ENCODE results near the gene CYTL1.
"Not testable (repeated sequence)": the region's sequence is repeated elsewhere in the genome, so short reads cannot be mapped to it uniquely, and the experiment has no call there.

Gene CYTL1

DNA sequence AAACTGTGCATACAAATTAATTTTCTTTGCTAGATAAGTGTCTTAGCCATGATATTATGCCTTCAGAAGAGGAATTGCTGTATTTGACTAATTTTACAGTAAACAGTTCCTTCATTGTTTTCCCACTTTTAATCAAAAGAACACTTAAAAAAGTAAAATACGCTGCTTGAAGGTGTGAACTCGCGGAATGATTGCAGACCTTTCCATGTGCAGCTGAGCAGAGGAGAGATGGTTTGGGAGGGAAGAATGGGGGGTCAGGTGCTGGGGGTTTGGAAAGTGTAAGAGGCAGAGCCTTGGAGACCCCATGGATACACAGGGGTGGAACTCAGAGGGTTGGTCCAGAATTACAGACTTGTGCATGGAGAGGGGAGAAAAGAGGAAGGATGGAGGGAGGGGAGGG lies 15.3 kb downstream of the CYTL1 start:
- no peaks in the 10 kb centered on the region for H3K9me3 ChIP-seq
- H3K36me3 ChIP-seq (replicated peaks), result no peaks in the 10 kb centered on the region
- H3K4me3 ChIP-seq, result no peak overlapping the region
- no peaks in the 10 kb centered on the region for H3K27me3 ChIP-seq (ENCODE audit: low read depth)
- no peaks in the 10 kb centered on the region for H3K4me1 ChIP-seq
- no peak for DNase-seq (ENCODE audit: low spot score in 2 of 2)
- in situ Hi-C loops (cut with MboI; ENCODE audit: low sequenced_read_pairs), result no loop called here

DNA sequence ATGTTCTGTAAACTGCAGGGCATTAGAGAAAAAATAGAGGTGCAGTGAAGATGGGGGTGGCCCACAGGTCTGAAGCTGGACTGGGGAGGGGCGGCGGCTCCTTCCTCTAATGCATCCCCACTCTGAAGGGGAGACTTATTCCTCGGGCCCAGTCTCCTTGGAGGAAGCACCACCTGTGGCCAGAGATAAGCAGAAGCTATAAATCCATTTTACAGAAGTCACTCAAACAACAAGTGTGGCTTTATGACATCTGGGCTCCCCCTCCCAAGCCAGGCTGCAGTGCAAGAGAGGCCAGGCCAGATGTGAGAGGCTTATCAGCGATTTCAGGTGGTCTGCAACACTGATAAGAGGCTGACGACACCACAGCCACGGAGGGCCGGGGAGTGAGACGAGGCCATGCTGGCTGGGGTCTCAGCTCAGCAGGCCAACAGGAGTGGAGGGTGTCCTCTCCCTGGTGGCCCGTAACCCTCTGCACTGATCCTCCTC lies 15.8 kb downstream of the CYTL1 start:
- H3K36me3 ChIP-seq (replicated peaks), result no peaks in the 10 kb centered on the region
- in situ Hi-C loops (cut with MboI; ENCODE audit: low sequenced_read_pairs), result no loop called here
- no peak overlapping the region for H3K4me3 ChIP-seq
- H3K27me3 ChIP-seq (ENCODE audit: low read depth), result no peaks in the 10 kb centered on the region
- H3K4me1 ChIP-seq, result no peaks in the 10 kb centered on the region
- no peak for DNase-seq (ENCODE audit: low spot score in 2 of 2)
- H3K9me3 ChIP-seq, result no peaks in the 10 kb centered on the region

DNA sequence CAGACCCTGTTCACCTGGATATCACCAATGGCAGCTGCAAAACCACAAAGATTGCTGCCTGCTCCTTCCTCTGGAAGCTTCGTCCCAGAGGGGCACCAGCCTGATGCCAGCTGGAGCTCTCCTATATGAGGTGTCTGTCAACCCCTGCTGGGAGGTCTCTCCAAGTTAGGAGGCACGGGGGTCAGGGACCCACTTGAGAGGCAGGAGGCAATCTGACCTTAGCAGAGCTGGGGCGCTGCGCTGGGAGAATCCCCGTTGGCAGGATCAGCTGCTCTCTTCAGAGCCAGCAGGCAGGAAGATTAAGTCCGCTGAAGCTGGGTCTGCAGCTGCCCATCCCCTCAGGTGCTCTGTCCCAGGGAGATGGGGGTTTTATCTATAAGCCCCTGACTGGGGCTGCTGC lies 17.6 kb downstream of the CYTL1 start:
- H3K9me3 ChIP-seq; DNase-seq (ENCODE audit: low spot score in 2 of 2); H3K4me3 ChIP-seq; H3K27me3 ChIP-seq (ENCODE audit: low read depth); in situ Hi-C loops (cut with MboI; ENCODE audit: low sequenced_read_pairs); H3K36me3 ChIP-seq (replicated peaks); H3K4me1 ChIP-seq: not testable (repeated sequence)

DNA sequence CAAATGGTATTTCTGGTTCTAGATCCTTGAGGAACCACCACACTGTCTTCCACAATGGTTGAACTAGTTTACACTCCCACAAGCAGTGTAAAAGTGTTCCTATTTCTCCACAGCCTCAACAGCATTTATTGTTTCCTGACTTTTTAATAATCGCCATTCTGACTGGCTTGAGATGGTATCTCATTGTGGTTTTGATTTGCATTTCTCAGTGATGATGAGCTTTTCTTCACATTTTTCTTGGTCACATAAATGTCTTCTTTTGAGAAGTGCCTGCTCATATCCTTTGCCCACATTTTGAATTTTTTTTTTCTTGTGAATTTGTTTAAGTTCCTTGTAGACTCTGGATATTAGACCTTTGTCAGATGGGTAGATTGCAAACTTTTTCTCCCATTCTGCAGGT lies 22.3 kb downstream of the CYTL1 start:
- not testable (repeated sequence) for H3K4me3 ChIP-seq; H3K9me3 ChIP-seq; DNase-seq (ENCODE audit: low spot score in 2 of 2); H3K27me3 ChIP-seq (ENCODE audit: low read depth); H3K36me3 ChIP-seq (replicated peaks)
- in situ Hi-C loops (cut with MboI; ENCODE audit: low sequenced_read_pairs), result loop anchor here (25.0 kb wide), 1 partner anchor 510 kb away; no protein-coding TSS in a partner anchor
- peaks cover 10% of the 10 kb centered on the region for H3K4me1 ChIP-seq

DNA sequence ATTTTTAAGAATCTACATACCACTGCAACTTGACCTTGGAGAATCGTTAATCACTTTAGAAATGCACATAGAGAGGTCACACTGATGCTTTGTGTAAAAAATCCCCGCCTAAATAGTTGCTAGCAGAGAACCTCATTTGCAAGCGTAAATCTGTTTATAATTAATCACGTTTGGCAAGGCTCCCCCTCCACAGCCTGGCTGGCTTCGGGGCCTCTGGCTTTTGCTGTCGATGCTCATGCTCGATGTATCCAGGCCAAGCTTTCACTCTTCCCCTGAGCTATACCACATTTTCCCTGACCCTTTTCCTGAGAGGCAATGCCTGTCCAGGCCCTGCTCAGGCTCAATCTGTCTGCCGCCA lies 23.4 kb downstream of the CYTL1 start:
- in situ Hi-C loops (cut with MboI; ENCODE audit: low sequenced_read_pairs), result loop anchor here (25.0 kb wide), 1 partner anchor 509 kb away; no protein-coding TSS in a partner anchor
- peak; percentile 57 to 82 for DNase-seq (ENCODE audit: low spot score in 2 of 2)
- peaks cover 10% of the 10 kb centered on the region for H3K4me1 ChIP-seq
- no peaks in the 10 kb centered on the region for H3K36me3 ChIP-seq (replicated peaks)
- H3K4me3 ChIP-seq, result no peak overlapping the region
- H3K27me3 ChIP-seq (ENCODE audit: low read depth), result no peaks in the 10 kb centered on the region
- no peaks in the 10 kb centered on the region for H3K9me3 ChIP-seq

DNA sequence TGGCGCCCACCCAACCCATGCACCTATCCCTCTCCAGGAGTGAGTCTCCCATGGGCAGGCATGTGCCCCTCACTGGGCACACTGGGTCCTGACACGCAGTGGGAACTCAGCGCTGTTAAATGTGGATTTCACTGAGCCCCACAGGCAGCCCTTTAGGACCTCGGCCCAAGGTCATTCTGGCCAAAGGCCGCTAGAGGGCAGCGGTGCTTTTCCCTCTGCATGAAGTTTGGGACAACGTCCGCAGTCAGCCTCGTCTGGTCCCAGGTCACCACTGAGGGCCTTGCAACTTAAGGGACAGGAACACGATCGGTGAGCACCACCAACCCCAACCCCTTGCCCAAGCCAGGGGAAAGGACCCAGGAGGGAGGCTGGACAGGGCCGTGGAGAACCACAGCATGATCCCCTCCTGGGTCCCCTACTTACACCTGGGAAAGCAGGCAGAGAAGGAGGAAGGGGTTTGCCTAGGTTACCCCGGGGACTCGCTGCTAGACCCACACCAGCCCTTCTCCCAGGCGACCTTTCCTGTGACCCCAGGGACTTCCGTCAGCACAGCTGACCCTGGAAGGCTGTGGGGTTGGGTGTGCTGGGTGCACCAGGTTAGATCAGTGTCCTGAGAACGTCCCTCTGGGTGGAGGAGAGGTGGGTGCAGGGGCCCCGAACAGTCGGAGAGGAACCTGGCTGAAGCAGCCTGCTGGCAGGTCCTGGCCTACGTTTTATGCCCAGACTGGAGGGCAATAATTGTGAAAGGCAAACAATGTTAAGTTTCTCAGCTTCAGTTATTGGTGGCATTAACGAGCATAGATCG lies 24.0 kb downstream of the CYTL1 start:
- H3K9me3 ChIP-seq, result no peaks in the 10 kb centered on the region
- peak; percentile 73 to 87 for DNase-seq (ENCODE audit: low spot score in 2 of 2)
- no peak overlapping the region for H3K4me3 ChIP-seq
- peaks cover 10% of the 10 kb centered on the region for H3K4me1 ChIP-seq
- H3K27me3 ChIP-seq (ENCODE audit: low read depth), result no peaks in the 10 kb centered on the region
- H3K36me3 ChIP-seq (replicated peaks), result no peaks in the 10 kb centered on the region
- in situ Hi-C loops (cut with MboI; ENCODE audit: low sequenced_read_pairs), result loop anchor here (25.0 kb wide), 1 partner anchor 508 kb away; no protein-coding TSS in a partner anchor

DNA sequence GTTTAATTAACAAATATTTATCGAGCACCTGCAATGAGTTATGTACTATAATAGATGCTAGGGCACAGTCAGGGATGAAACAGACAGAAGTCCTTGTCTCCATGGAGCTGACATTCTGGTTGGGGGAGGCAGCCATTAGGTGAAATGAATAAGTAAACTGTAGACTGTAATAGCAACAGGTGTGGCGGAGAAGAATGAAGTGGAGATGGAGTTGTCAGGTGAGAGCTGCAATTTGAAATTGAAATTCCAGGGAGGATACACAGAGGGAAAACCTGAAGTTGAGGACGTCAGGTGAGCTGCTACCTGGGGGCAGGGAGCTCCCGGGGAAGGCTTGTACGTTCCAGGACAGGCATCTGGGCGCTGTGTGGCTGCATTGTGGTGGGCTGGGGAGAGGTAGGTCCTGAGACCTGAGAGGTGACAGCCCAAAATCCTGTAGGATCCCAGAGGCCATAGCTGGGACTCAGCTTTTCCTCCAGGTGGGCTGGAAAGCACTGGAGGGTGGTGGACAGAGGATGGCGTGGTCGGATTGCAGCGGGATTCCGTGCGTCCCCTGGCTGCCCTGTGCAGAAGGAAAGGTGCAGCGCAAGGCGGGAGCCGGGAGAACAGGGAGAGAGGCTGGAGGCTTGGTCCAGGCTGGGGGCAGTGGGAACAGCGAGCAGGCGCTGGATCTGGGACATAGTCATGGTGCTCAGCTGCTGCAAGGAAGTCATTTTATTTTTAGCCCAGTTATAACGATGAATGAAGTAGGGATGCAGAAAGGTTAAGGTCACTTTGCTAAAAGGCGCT lies 24.8 kb downstream of the CYTL1 start:
- DNase-seq (ENCODE audit: low spot score in 2 of 2), result no peak
- H3K27me3 ChIP-seq (ENCODE audit: low read depth), result no peaks in the 10 kb centered on the region
- in situ Hi-C loops (cut with MboI; ENCODE audit: low sequenced_read_pairs), result loop anchor here (25.0 kb wide), 1 partner anchor 507 kb away; no protein-coding TSS in a partner anchor
- no peaks in the 10 kb centered on the region for H3K36me3 ChIP-seq (replicated peaks)
- peaks cover 10% of the 10 kb centered on the region for H3K4me1 ChIP-seq
- H3K4me3 ChIP-seq, result no peak overlapping the region
- no peaks in the 10 kb centered on the region for H3K9me3 ChIP-seq

DNA sequence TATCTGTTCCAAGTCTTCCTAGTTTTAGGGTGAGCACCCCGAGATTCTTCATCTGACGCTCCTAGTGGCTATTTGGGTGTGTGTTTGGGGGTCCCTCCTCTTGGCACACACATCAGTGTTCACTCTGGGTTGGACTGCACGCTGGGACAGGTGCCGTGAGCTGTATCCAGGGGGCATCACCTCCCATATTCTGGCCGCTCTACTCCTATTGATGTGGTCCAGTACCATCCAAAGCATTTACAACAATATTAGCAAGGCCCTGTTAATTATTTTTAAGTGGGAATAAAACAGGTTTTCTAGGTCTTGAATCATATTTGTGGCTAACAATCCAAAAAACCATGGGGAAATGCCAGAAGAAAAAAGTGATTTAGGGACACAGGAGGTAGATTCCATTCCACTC lies 26.4 kb downstream of the CYTL1 start:
- in situ Hi-C loops (cut with MboI; ENCODE audit: low sequenced_read_pairs), result loop anchor here (25.0 kb wide), 1 partner anchor 506 kb away; no protein-coding TSS in a partner anchor
- Histone ChIP-seq H3K4me1 (peaks cover 10% of the 10 kb centered on the region), H3K27me3 (ENCODE audit: low read depth) (no peaks in the 10 kb centered on the region), H3K4me3 (no peak overlapping the region), H3K36me3 (replicated peaks) (no peaks in the 10 kb centered on the region), H3K9me3 (no peaks in the 10 kb centered on the region)
- DNase-seq (ENCODE audit: low spot score in 2 of 2), result no peak

DNA sequence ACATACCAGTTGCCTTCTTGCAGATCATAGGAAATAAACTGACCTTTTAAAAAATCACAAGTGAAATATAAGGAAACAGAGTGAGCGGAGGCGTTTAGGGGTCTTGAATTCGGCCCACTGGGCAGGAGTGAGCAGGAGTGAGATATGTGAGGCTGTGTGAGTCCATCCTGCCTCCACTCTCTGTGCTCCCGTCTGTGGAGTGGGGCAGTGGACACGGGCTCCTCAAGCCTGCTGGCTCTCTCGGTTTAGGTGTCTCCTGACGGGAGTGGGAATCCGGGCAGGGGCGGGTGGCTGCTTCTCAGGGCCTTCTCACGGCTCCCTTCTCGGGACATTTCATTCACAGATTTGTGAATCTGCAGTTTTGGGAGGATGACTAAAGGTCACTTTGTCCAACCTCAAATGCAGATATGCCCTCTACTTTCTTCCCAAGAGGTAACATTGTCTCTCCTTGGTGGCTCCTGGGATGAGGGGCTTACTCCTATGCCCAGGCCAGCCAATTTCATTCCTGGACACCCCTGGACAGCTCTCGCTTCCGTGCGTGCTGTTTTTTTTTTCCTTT lies 27.6 kb downstream of the CYTL1 start:
- DNase-seq (ENCODE audit: low spot score in 2 of 2), result no peak
- peaks cover 10% of the 10 kb centered on the region for H3K4me1 ChIP-seq
- no peaks in the 10 kb centered on the region for H3K9me3 ChIP-seq
- in situ Hi-C loops (cut with MboI; ENCODE audit: low sequenced_read_pairs), result loop anchor here (25.0 kb wide), 1 partner anchor 504 kb away; no protein-coding TSS in a partner anchor
- no peak overlapping the region for H3K4me3 ChIP-seq
- H3K27me3 ChIP-seq (ENCODE audit: low read depth), result no peaks in the 10 kb centered on the region
- H3K36me3 ChIP-seq (replicated peaks), result no peaks in the 10 kb centered on the region

DNA sequence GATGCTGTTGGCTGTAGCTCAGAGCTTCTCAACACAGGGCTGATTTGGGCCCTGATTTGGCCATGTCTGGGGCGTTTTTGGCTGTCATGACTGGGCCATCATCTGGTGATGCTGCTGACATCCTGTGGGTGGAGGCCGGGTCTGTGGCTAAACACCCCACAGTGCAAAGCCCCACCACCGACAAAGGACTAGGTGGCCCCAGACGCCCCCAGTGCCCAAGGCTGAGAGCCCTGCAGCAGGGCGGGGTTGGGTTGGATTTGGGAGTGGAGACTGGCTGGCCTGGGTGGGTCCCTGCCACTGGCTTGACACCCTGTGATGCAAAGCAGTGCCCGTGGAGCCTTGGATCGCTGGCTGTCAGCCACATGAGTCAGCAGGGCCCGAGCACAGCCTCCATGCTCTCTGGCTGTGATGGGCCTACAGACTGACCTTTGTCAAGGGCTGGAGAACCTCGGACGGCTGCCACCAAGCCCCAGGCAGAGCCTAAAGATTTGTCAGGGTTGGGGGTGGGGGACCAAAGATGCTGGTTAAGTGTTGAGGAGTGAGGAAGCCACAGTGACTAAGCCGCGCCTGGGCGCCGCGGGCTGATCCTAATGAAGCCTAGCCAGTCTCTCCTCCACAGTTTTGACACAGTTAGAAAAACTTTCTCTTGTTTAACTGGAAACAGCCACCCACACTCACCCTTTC lies 28.3 kb downstream of the CYTL1 start:
- peaks cover 9% of the 10 kb centered on the region for H3K4me1 ChIP-seq
- no peaks in the 10 kb centered on the region for H3K9me3 ChIP-seq
- in situ Hi-C loops (cut with MboI; ENCODE audit: low sequenced_read_pairs), result loop anchor here (25.0 kb wide), 1 partner anchor 504 kb away; no protein-coding TSS in a partner anchor
- no peak overlapping the region for H3K4me3 ChIP-seq
- H3K36me3 ChIP-seq (replicated peaks), result no peaks in the 10 kb centered on the region
- no peaks in the 10 kb centered on the region for H3K27me3 ChIP-seq (ENCODE audit: low read depth)
- DNase-seq (ENCODE audit: low spot score in 2 of 2), result no peak

DNA sequence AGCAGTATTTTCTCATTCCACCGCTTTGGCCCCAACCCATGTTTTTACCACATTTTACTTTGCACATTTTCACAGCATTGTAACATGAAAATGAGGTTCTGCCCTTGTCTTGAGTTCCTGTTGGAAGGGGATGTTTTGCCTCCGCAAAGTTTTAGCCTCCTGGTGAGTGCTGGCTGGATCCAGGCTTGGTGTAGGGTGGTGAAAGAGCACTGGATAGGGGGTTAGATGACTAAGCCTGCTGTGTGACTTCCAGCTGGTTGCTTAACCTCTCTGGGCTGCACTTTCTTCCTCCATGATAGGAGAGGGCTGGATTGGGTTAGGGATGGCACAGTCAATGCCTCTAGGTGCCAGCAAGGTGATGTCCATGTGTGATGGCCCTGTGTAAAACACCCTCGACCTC lies 28.9 kb downstream of the CYTL1 start:
- H3K4me1 ChIP-seq, result peaks cover 2% of the 10 kb centered on the region
- H3K9me3 ChIP-seq, result no peaks in the 10 kb centered on the region
- no peak overlapping the region for H3K4me3 ChIP-seq
- H3K27me3 ChIP-seq (ENCODE audit: low read depth), result no peaks in the 10 kb centered on the region
- DNase-seq (ENCODE audit: low spot score in 2 of 2), result no peak
- in situ Hi-C loops (cut with MboI; ENCODE audit: low sequenced_read_pairs), result loop anchor here (25.0 kb wide), 1 partner anchor 503 kb away; no protein-coding TSS in a partner anchor
- no peaks in the 10 kb centered on the region for H3K36me3 ChIP-seq (replicated peaks)

DNA sequence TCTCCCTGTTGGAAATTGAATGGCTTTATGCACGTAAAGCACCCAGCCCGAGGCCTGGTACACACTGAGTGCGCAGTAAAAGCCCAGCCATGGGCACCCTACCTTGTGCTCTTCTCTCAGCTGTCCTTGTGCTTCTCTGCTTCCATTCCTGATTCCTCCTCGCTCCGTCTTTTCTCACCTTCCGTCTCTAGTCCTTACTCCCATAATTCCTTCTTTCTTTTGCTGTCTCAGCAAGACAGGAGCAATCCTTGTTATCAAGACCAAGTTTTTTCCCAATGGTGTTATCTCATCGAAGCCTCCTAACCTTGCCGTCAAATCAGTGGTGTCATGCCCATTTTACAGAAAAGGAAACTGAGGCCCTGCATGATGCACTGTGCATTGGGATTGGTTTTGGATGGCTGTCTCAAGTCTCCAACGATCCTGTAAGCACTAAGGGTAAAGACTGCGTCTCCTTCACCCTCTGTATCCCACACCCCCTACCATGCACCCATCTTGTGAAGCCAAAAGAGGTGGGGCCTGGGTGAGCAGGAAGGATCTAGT lies 30.1 kb downstream of the CYTL1 start:
- H3K4me1 ChIP-seq, result no peaks in the 10 kb centered on the region
- H3K27me3 ChIP-seq (ENCODE audit: low read depth), result no peaks in the 10 kb centered on the region
- H3K36me3 ChIP-seq (replicated peaks), result no peaks in the 10 kb centered on the region
- H3K9me3 ChIP-seq, result no peaks in the 10 kb centered on the region
- H3K4me3 ChIP-seq, result no peak overlapping the region
- no peak for DNase-seq (ENCODE audit: low spot score in 2 of 2)
- in situ Hi-C loops (cut with MboI; ENCODE audit: low sequenced_read_pairs), result loop anchor here (25.0 kb wide), 1 partner anchor 502 kb away; no protein-coding TSS in a partner anchor

DNA sequence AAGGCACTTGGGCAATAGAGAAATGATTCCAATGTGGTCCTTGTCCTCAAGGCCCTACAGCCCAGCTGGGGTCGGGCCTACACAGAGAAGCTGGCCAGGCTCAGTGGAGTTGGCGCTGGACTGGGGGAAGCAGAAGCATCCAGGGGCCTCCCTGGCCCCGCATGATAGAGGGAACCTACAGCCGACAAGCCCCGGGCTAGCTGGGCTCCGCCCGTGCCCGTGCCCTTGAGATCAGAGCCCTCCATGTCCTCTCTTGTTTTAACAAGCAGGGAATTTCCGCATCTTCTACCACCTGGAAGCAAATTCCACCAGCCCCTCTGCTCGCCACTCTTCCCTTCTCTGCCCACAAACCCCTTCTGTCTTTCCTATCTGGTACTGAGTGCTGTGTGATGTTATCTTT lies 31.6 kb downstream of the CYTL1 start:
- Histone ChIP-seq H3K36me3 (replicated peaks) (no peaks in the 10 kb centered on the region), H3K4me3 (no peak overlapping the region), H3K27me3 (ENCODE audit: low read depth) (no peaks in the 10 kb centered on the region), H3K9me3 (no peaks in the 10 kb centered on the region), H3K4me1 (no peaks in the 10 kb centered on the region)
- no peak for DNase-seq (ENCODE audit: low spot score in 2 of 2)
- in situ Hi-C loops (cut with MboI; ENCODE audit: low sequenced_read_pairs), result loop anchor here (25.0 kb wide), 1 partner anchor 500 kb away; no protein-coding TSS in a partner anchor
